ENCODE data around the gene AIPL1.

- TF ChIP-seq HNF4A (CRISPR knock-in tag; IDR thresholded peaks at IDR 0.05) = no peak
- TF ChIP-seq ZSCAN22 (CRISPR knock-in tag; IDR thresholded peaks at IDR 0.05) = no peak
- TF ChIP-seq PLSCR1 (CRISPR knock-in tag; IDR thresholded peaks at IDR 0.05; ENCODE audit: borderline replicate concordance) = no peak
- TF ChIP-seq ZNF350 (CRISPR knock-in tag; IDR thresholded peaks at IDR 0.05; ENCODE audit: borderline replicate concordance, low read depth) = no peak
- no peak for TF ChIP-seq MTERF4 (CRISPR knock-in tag; IDR thresholded peaks at IDR 0.05)
- TF ChIP-seq E2F1 (CRISPR knock-in tag; IDR thresholded peaks at IDR 0.05) = no peak
- no peak for TF ChIP-seq ZNF263 (CRISPR knock-in tag; IDR thresholded peaks at IDR 0.05)
- TF ChIP-seq ZFP36 (IDR thresholded peaks at IDR 0.05; ENCODE audit: borderline replicate concordance, low read depth, low read length, partially characterized antibody) = no peak
These were observed 57.0 kb downstream of the AIPL1 start for GRCh38 chr17:6377906-6378305.
